Measurements from ENCODE around the gene FAM170B. TPM values are rescaled to one million over a fixed set of nuclear protein-coding genes. Genes with fewer than 3 reads are reported as not detected.

The FAM170B gene
- total RNA-seq, 1 donor from 2014 or later, result not detected

DNA sequence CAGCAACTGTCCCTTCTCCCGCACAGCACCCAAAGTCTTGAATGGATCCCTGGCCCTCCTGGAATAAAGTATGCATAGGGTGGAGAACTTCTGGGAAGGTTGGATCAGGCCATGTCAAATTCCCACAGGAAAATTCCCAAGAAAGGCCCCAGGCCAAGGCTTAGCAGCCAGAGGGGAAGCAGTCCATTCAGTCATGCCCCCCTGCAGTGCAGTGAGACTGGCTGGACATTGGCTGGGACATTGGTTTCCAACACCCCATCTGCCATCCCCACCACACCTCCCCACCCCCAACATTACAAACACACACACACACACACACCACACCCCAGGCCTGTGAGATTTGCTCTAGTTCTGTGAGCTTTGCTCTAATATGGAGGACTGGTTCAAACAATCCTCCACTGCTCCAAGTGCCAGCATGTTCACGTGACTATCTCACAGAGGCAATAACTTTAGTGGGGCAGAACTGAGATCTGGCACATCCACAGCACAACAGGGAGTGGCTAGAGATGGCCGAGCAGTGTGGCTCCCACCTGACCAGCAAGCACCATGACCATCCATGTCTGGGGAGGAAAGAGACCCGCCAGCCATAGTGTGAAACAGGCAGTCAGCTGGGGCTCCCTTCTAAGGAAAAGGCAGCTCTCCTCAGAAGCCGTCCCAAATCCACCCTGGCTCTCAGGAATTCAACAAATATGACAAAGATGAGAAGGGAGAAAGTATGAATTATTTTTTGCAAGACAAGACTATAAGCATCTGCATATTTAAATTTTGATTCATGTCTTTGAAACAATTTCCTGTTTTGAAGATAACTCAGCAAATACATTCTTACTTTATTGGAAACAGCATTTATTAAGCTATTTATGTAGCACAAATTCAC is 6.7 kb upstream of the FAM170B start:
- H3K4me3 Mint-ChIP-seq, result no peak overlapping the region
- Histone ChIP-seq H2AFZ (replicated peaks) (no peak overlapping the region), H3K9me3 (ENCODE audit: low read depth) (no peaks in the 10 kb centered on the region), H3K79me2 (ENCODE audit: low read depth) (no peaks in the 10 kb centered on the region), H4K20me1 (ENCODE audit: low read depth) (no peaks in the 10 kb centered on the region), H3K4me2 (no peak overlapping the region), H3K9ac (no peak overlapping the region), H3K4me1 (no peaks in the 10 kb centered on the region), H3K36me3 (no peaks in the 10 kb centered on the region), H3K27me3 (no peaks in the 10 kb centered on the region), H3K4me3 (no peak overlapping the region), H3K27ac (no peak overlapping the region), H3F3A (ENCODE audit: low read depth) (no peaks in the 10 kb centered on the region)
- H3K36me3 Mint-ChIP-seq, result no peaks in the 10 kb centered on the region
- no peak overlapping the region for H3K27ac Mint-ChIP-seq
- H3K4me1 Mint-ChIP-seq, result peaks cover 13% of the 10 kb centered on the region
- no peak for DNase-seq (ENCODE audit: low spot score)
- TF ChIP-seq EZH2 (IDR thresholded peaks at IDR 0.05), result no peak
- TF ChIP-seq EZH2phosphoT487 (IDR thresholded peaks at IDR 0.05), result no peak
- TF ChIP-seq, protein P1, sequence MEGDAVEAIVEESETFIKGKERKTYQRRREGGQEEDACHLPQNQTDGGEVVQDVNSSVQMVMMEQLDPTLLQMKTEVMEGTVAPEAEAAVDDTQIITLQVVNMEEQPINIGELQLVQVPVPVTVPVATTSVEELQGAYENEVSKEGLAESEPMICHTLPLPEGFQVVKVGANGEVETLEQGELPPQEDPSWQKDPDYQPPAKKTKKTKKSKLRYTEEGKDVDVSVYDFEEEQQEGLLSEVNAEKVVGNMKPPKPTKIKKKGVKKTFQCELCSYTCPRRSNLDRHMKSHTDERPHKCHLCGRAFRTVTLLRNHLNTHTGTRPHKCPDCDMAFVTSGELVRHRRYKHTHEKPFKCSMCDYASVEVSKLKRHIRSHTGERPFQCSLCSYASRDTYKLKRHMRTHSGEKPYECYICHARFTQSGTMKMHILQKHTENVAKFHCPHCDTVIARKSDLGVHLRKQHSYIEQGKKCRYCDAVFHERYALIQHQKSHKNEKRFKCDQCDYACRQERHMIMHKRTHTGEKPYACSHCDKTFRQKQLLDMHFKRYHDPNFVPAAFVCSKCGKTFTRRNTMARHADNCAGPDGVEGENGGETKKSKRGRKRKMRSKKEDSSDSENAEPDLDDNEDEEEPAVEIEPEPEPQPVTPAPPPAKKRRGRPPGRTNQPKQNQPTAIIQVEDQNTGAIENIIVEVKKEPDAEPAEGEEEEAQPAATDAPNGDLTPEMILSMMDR (IDR thresholded peaks at IDR 0.05), result no peak
- peaks cover 14% of the 10 kb centered on the region for H3K27me3 Mint-ChIP-seq (ENCODE audit: insufficient read depth, low read depth)
- no peaks in the 10 kb centered on the region for H3K9me3 Mint-ChIP-seq

DNA sequence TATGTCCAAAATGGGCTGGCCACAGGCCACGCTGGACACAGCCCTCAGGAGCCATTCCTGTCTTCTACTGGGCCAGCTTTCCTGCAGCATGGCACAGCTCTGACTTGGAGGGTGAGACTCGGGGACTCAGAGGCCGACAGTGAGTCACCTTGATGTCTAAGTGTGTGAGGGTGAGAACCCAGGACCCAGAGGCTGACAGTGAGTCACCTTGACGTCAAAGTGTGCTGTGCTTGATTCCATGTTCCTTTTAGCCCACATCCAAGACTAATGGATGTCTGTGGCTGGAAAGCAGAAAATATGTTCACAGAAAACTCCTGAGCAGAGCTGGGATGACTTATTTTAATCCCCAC is 6.0 kb upstream of the FAM170B start:
- no peaks in the 10 kb centered on the region for H3K4me1 ChIP-seq
- Mint-ChIP-seq H3K27ac (no peak overlapping the region), H3K4me1 (peaks cover 13% of the 10 kb centered on the region), H3K27me3 (ENCODE audit: insufficient read depth, low read depth) (peaks cover 14% of the 10 kb centered on the region), H3K9me3 (no peaks in the 10 kb centered on the region), H3K36me3 (no peaks in the 10 kb centered on the region), H3K4me3 (no peak overlapping the region)
- no peaks in the 10 kb centered on the region for H4K20me1 ChIP-seq (ENCODE audit: low read depth)
- DNase-seq (ENCODE audit: low spot score), result no peak
- H3K27ac ChIP-seq, result no peak overlapping the region
- H3K79me2 ChIP-seq (ENCODE audit: low read depth), result no peaks in the 10 kb centered on the region
- no peak overlapping the region for H2AFZ ChIP-seq (replicated peaks)
- no peaks in the 10 kb centered on the region for H3K9me3 ChIP-seq (ENCODE audit: low read depth)
- no peaks in the 10 kb centered on the region for H3K36me3 ChIP-seq
- no peaks in the 10 kb centered on the region for H3F3A ChIP-seq (ENCODE audit: low read depth)
- no peak overlapping the region for H3K9ac ChIP-seq
- TF ChIP-seq, protein P1 (IDR thresholded peaks at IDR 0.05), result no peak
- TF ChIP-seq EZH2 (IDR thresholded peaks at IDR 0.05) (no peak), EZH2phosphoT487 (IDR thresholded peaks at IDR 0.05) (no peak)
- H3K27me3 ChIP-seq, result no peaks in the 10 kb centered on the region
- H3K4me2 ChIP-seq, result no peak overlapping the region
- H3K4me3 ChIP-seq, result no peak overlapping the region

DNA sequence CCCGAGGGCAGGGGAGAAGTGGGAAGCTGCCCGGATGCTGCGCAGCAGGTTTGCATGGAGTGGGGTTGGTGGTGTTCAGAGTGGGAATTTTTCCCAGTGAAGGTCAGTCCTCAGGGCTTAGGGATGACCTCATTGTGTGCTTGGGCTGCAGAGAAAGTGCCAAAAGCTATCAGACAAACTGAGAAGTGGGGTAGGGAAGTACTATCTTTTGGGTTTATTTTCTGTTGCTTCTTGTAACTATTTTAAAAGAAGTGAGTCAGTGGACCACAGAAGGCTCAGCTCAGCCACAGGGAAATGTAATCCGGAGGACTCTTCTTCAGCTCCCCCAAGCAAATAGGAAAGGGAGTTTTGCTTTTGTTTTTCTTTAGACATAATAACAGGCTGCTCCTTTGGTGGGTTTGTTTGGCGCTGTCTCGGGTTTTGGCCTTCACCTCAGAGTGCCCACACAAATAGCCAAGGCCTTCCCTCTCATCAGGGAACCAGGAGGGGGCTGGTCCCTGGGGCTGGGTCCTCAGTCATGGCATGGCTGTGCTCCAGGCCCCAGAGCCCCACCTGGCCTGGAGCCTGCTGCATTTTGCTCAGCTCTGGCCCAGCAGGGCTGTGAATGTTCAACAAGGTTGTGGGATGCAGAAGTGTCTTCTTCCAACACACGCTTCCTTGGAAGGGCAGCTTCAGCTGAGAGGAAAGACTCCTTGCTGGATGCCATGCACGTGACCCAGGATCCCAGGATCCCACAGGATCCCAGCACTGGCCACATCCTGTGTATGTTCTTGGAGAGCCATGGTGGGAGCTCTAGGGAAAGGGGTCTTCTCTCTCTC is 5.4 kb upstream of the FAM170B start:
- Mint-ChIP-seq H3K27ac (no peak overlapping the region), H3K4me3 (no peak overlapping the region), H3K4me1 (peaks cover 13% of the 10 kb centered on the region), H3K9me3 (no peaks in the 10 kb centered on the region), H3K36me3 (no peaks in the 10 kb centered on the region), H3K27me3 (ENCODE audit: insufficient read depth, low read depth) (peaks cover 11% of the 10 kb centered on the region)
- no peak overlapping the region for H3K4me3 ChIP-seq
- TF ChIP-seq, protein P1 (IDR thresholded peaks at IDR 0.05), result no peak
- no peaks in the 10 kb centered on the region for H3K9me3 ChIP-seq (ENCODE audit: low read depth)
- no peak overlapping the region for H2AFZ ChIP-seq (replicated peaks)
- H3K4me1 ChIP-seq, result no peaks in the 10 kb centered on the region
- no peak overlapping the region for H3K4me2 ChIP-seq
- no peaks in the 10 kb centered on the region for H3K79me2 ChIP-seq (ENCODE audit: low read depth)
- no peaks in the 10 kb centered on the region for H3K27me3 ChIP-seq
- no peak for DNase-seq (ENCODE audit: low spot score)
- no peaks in the 10 kb centered on the region for H3F3A ChIP-seq (ENCODE audit: low read depth)
- no peak overlapping the region for H3K27ac ChIP-seq
- no peaks in the 10 kb centered on the region for H3K36me3 ChIP-seq
- no peaks in the 10 kb centered on the region for H4K20me1 ChIP-seq (ENCODE audit: low read depth)
- H3K9ac ChIP-seq, result no peak overlapping the region

Measured in neural progenitor cell (in vitro differentiated cells).